Neural progenitor cell (in vitro differentiated cells): ENCODE results near the gene POU6F2. TPM values are rescaled to one million over a fixed set of nuclear protein-coding genes. Genes with fewer than 3 reads are reported as not detected.
A peak's percentile ranks its signal among the peaks of the same experiment; 100 is the strongest.

Source experiments
- DNase-seq: peaks from one replicate; pipeline ENCODE4 v3.0.0-alpha.2; 2016; ENCODE audit warnings: low spot score
- H2AFZ ChIP-seq: fragments of 200-600 bp; sonication (generic); replicated peaks from 2 replicates; pipeline ENCODE4 v1.6.1; 2016; ENCODE audit warnings: antibody characterized with exemption
- H3F3A ChIP-seq: fragments of 200-600 bp; sonication (generic); 2 replicates; pipeline ENCODE4 v1.6.1; 2016; ENCODE audit warnings: antibody characterized with exemption, low read depth
- H3K27ac ChIP-seq: fragments of 200-600 bp; sonication (generic); 2 replicates; pipeline ENCODE4 v1.5.1; 2016; ENCODE audit warnings: mild to moderate bottlenecking
- H3K27me3 ChIP-seq: fragments of 200-600 bp; sonication (generic); 2 replicates; pipeline ENCODE4 v1.6.1; 2016; ENCODE audit warnings: mild to moderate bottlenecking, moderate library complexity
- H3K36me3 ChIP-seq: fragments of 200-600 bp; sonication (generic); 2 replicates; pipeline ENCODE4 v1.5.1; 2016
- H3K4me1 ChIP-seq: fragments of 200-600 bp; sonication (generic); 2 replicates; pipeline ENCODE4 v1.6.1; 2016; ENCODE audit warnings: mixed run types
- H3K4me2 ChIP-seq: fragments of 200-600 bp; sonication (generic); 2 replicates; pipeline ENCODE4 v1.6.1; 2016
- H3K4me3 ChIP-seq: fragments of 200-600 bp; sonication (generic); 2 replicates; pipeline ENCODE4 v1.5.1; 2016
- H3K79me2 ChIP-seq: fragments of 200-600 bp; sonication (generic); 2 replicates; pipeline ENCODE4 v1.6.1; 2016; ENCODE audit warnings: low read depth
- H3K9ac ChIP-seq: fragments of 200-600 bp; sonication (generic); 2 replicates; pipeline ENCODE4 v1.6.1; 2016
- H3K9me3 ChIP-seq: fragments of 200-600 bp; sonication (generic); 2 replicates; pipeline ENCODE4 v1.5.1; 2016; ENCODE audit warnings: low read depth
- H4K20me1 ChIP-seq: fragments of 200-600 bp; sonication (generic); 2 replicates; pipeline ENCODE4 v1.6.1; 2016; ENCODE audit warnings: low read depth
- H3K27ac Mint-ChIP-seq: 3 replicates; pipeline ENCODE4 v1.8.0; 2021; ENCODE audit warnings: mixed read lengths
- H3K27me3 Mint-ChIP-seq: 2 replicates; pipeline ENCODE4 v1.8.0; 2022; ENCODE audit warnings: low read depth, mild to moderate bottlenecking, inconsistent platforms, moderate library complexity, mixed read lengths; ENCODE audit not compliant: insufficient read depth
- H3K36me3 Mint-ChIP-seq: 3 replicates; pipeline ENCODE4 v1.8.0; 2021; ENCODE audit warnings: mixed read lengths
- H3K4me1 Mint-ChIP-seq: 3 replicates; pipeline ENCODE4 v1.8.0; 2021; ENCODE audit warnings: mixed read lengths
- H3K4me3 Mint-ChIP-seq: 3 replicates; pipeline ENCODE4 v1.8.0; 2021; ENCODE audit warnings: mild to moderate bottlenecking, moderate library complexity, mixed read lengths
- H3K9me3 Mint-ChIP-seq: 3 replicates; pipeline ENCODE4 v1.8.0; 2020; ENCODE audit warnings: mixed read lengths
- EZH2 ChIP-seq: fragments of 200-600 bp; sonication (generic); IDR thresholded peaks from 2 replicates; pipeline ENCODE4 v1.6.1; 2017; ENCODE audit warnings: antibody characterized with exemption, mild to moderate bottlenecking, moderate library complexity
- EZH2phosphoT487 ChIP-seq: fragments of 200-600 bp; sonication (generic); IDR thresholded peaks from 2 replicates; pipeline ENCODE4 v1.6.1; 2017; ENCODE audit warnings: antibody characterized with exemption
- total RNA-seq: library from RNA; depleted of rRNA; stranded (reverse); fragments of >200 nt; gene quantifications from 2 replicates; pipeline ENCODE4 v1.2.3, GENCODE V29; 2015; ENCODE audit warnings: low replicate concordance
- TF ChIP-seq, protein P1 (sequence below): fragments of 200-600 bp; sonication (generic); IDR thresholded peaks from 2 replicates; pipeline ENCODE4 v1.5.1; 2017; ENCODE audit warnings: antibody characterized with exemption, mild to moderate bottlenecking

POU6F2 gene
- total RNA-seq, 1 donor from 2014 or later = 3.4 TPM

DNA sequence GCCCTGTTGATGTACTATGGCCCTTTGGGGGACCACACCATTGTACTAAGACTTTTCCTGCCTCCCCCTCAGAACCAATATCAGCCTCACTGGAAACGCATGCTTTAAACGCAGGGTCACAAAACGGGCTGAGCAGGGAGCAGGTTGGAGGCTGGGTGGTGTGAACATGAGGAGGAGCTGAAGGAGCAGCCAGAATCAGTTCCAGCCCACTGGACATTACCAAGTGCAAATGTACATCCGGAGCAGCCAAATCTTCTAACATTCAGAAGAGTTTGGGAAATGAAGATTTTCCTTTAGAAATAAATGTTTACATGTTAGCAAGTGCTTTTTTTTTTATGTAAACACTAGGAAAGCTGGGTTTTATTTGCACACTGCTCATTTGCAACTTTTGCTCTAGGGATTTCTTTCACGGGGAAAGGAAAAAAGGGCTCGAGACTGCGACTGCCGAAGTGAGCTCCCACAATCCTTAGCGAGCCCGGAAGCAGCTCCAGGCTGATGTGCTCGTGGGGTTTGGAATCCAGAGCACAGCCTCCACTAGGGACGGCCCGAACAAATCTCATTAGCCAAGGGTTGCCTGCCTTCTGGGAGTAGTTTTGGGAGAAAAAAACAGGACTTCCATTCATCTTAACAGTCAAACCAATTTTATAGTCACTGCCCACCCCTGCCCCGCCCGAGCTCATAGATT, 480.5 kb downstream of the POU6F2 start:
- Histone ChIP-seq H3K9me3 (no peaks in the 10 kb centered on the region), H3K27me3 (no peaks in the 10 kb centered on the region), H4K20me1 (no peaks in the 10 kb centered on the region), H3K4me2 (no peak overlapping the region), H3K9ac (no peak overlapping the region), H3K4me3 (no peak overlapping the region), H2AFZ (no peak overlapping the region), H3K36me3 (no peaks in the 10 kb centered on the region), H3K27ac (no peak overlapping the region), H3K4me1 (peaks cover 37% of the 10 kb centered on the region), H3F3A (peaks cover 10% of the 10 kb centered on the region), H3K79me2 (no peaks in the 10 kb centered on the region)
- DNase-seq = no peak
- H3K4me3 Mint-ChIP-seq = no peak overlapping the region
- H3K9me3 Mint-ChIP-seq = no peaks in the 10 kb centered on the region
- H3K36me3 Mint-ChIP-seq = no peaks in the 10 kb centered on the region
- H3K4me1 Mint-ChIP-seq = peaks cover 46% of the 10 kb centered on the region
- peak overlapping the region; percentile 13 for H3K27ac Mint-ChIP-seq
- peaks cover 2% of the 10 kb centered on the region for H3K27me3 Mint-ChIP-seq
- TF ChIP-seq EZH2 (no peak), EZH2phosphoT487 (no peak)
- TF ChIP-seq, protein P1, sequence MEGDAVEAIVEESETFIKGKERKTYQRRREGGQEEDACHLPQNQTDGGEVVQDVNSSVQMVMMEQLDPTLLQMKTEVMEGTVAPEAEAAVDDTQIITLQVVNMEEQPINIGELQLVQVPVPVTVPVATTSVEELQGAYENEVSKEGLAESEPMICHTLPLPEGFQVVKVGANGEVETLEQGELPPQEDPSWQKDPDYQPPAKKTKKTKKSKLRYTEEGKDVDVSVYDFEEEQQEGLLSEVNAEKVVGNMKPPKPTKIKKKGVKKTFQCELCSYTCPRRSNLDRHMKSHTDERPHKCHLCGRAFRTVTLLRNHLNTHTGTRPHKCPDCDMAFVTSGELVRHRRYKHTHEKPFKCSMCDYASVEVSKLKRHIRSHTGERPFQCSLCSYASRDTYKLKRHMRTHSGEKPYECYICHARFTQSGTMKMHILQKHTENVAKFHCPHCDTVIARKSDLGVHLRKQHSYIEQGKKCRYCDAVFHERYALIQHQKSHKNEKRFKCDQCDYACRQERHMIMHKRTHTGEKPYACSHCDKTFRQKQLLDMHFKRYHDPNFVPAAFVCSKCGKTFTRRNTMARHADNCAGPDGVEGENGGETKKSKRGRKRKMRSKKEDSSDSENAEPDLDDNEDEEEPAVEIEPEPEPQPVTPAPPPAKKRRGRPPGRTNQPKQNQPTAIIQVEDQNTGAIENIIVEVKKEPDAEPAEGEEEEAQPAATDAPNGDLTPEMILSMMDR = no peak

DNA sequence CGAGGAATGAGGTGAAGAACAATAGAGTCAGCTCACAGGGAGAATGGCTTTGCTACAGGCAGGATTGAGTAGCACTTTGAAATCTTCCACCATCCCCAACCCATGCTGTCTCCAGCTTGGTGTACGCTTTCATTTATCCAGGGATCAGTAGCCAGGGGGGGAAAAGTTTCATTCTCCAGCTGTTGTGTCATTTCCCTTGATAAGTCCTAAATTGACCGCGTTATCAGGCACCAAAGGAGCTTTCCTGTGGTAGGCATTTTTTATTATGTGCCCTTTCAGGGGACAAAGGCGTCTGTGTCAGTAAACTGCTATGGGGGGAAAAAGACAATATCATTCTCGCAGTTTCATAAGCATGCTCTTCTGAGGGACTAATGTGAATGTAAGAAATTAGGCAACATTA, 481.9 kb downstream of the POU6F2 start:
- Mint-ChIP-seq H3K27me3 (peaks cover 2% of the 10 kb centered on the region), H3K9me3 (no peaks in the 10 kb centered on the region), H3K4me3 (no peak overlapping the region), H3K4me1 (peaks cover 46% of the 10 kb centered on the region), H3K27ac (no peak overlapping the region), H3K36me3 (no peaks in the 10 kb centered on the region)
- H3K4me1 ChIP-seq = peaks cover 37% of the 10 kb centered on the region
- H3K79me2 ChIP-seq = no peaks in the 10 kb centered on the region
- H3K27me3 ChIP-seq = no peaks in the 10 kb centered on the region
- H3K4me2 ChIP-seq = peak overlapping the region; percentile 34
- TF ChIP-seq, protein P1 = no peak
- TF ChIP-seq EZH2 = no peak
- TF ChIP-seq EZH2phosphoT487 = no peak
- no peak overlapping the region for H3K27ac ChIP-seq
- H4K20me1 ChIP-seq = no peaks in the 10 kb centered on the region
- no peak overlapping the region for H3K9ac ChIP-seq
- H3K36me3 ChIP-seq = no peaks in the 10 kb centered on the region
- no peaks in the 10 kb centered on the region for H3K9me3 ChIP-seq
- peaks cover 10% of the 10 kb centered on the region for H3F3A ChIP-seq
- H3K4me3 ChIP-seq = no peak overlapping the region
- H2AFZ ChIP-seq = peak overlapping the region; percentile 23
- DNase-seq = peak; percentile 37

DNA sequence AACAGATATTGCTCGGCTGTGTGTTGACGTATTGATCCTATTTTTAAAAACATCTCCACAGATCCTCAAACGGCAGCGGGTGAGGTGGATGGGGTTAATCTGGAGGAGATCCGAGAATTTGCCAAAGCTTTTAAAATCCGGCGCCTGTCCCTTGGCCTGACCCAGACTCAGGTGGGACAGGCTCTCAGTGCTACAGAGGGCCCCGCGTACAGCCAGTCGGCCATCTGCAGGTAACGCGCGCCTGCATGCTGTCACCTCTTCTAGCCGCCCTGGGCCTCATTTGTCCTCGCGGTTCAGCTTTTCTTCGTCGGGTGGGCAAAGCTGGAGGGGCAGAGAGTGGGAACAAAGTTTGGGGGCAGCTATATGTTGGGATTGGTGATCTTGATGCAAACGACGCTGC, 482.8 kb downstream of the POU6F2 start:
- H3K36me3 ChIP-seq = no peaks in the 10 kb centered on the region
- DNase-seq = no peak
- H3K4me3 ChIP-seq = no peak overlapping the region
- no peaks in the 10 kb centered on the region for H3K27me3 ChIP-seq
- no peaks in the 10 kb centered on the region for H3K9me3 ChIP-seq
- H3K27ac ChIP-seq = no peak overlapping the region
- H3K4me1 ChIP-seq = peaks cover 37% of the 10 kb centered on the region
- no peaks in the 10 kb centered on the region for H3K79me2 ChIP-seq
- Mint-ChIP-seq H3K4me1 (peaks cover 51% of the 10 kb centered on the region), H3K9me3 (no peaks in the 10 kb centered on the region), H3K36me3 (no peaks in the 10 kb centered on the region), H3K27ac (peak overlapping the region; percentile 91), H3K4me3 (no peak overlapping the region), H3K27me3 (peaks cover 2% of the 10 kb centered on the region)
- no peaks in the 10 kb centered on the region for H4K20me1 ChIP-seq
- peak overlapping the region; percentile 20 for H3K4me2 ChIP-seq
- peaks cover 10% of the 10 kb centered on the region for H3F3A ChIP-seq
- H3K9ac ChIP-seq = no peak overlapping the region
- no peak for TF ChIP-seq EZH2
- TF ChIP-seq, protein P1 = no peak
- no peak overlapping the region for H2AFZ ChIP-seq
